HCT116 (cell line): ENCODE data around the gene RASL12. TPM values are rescaled to one million over a fixed set of nuclear protein-coding genes. Genes with fewer than 3 reads are reported as not detected.
"Not testable (repeated sequence)": the region's sequence is repeated elsewhere in the genome, so short reads cannot be mapped to it uniquely, and the experiment has no call there.

Experiments
- ATAC-seq: fragments of 200-7000 bp; cut with Tn5 transposase; 2 replicates; pipeline ENCODE4 v1.9.1; 2020; ENCODE audit warnings: mild to moderate bottlenecking, moderate library complexity
- BruUV-seq: library from RNA; stranded (reverse); fragments of 400-500 nt; replicated peaks from 2 replicates; lab custom pipeline; 2021; lab: Mats Ljungman, UMichigan
- CTCF ChIA-PET: fragments of 300-600 bp; sonication (Branson Sonifier 250); formaldehyde crosslinking; loops from one replicate; lab custom pipeline; 2021; ENCODE audit warnings: antibody characterized with exemption; lab: Charles Lee
- POLR2A ChIA-PET: fragments of 300-600, 350-600 bp; sonication (Branson Sonifier 250); formaldehyde crosslinking; loops from one replicate; lab custom pipeline; 2021; ENCODE audit warnings: antibody characterized with exemption; lab: Charles Lee
- RAD21 ChIA-PET, 2 experiments: fragments of 300-600 bp; sonication (Branson Sonifier 250); formaldehyde crosslinking; loops; one replicate each; lab custom pipeline; 2023; ENCODE audit warnings: low total read pairs in 2 of 2; ENCODE audit not compliant: uncharacterized antibody in 2 of 2, unreplicated experiment in 2 of 2, low non-redundant PET in 1 of 2; lab: Charles Lee
- DNase-seq: peaks from one replicate; pipeline ENCODE4 v3.0.0-alpha.2; 2010; ENCODE audit warnings: low read depth, low spot score
- H2AFZ ChIP-seq: fragments of 200-600 bp; shearing (Covaris generic), sonication (generic); 2 replicates; pipeline ENCODE4 v1.6.1; 2017; ENCODE audit warnings: low read depth, mixed run types, mixed read lengths, antibody characterized with exemption, low read length; ENCODE audit not compliant: poor library complexity, severe bottlenecking
- H3K27ac ChIP-seq: 2 replicates; pipeline ENCODE4 v1.5.1; 2012; ENCODE audit warnings: low read depth, low read length
- H3K27me3 ChIP-seq: fragments of 200-600 bp; sonication (generic); 2 replicates; pipeline ENCODE4 v1.6.1; 2016; ENCODE audit warnings: mixed run types, low read length, mixed read lengths; ENCODE audit not compliant: insufficient read depth
- H3K36me3 ChIP-seq, 2 experiments: fragments of 200-500 bp in 1 of 2; fragments of 200-600 bp in 1 of 2; sonication (Bioruptor generic) in 1 of 2; sonication (generic) in 1 of 2; 2 replicates each; pipeline versions ENCODE4 v1.5.1 to v1.6.1; 2014 to 2016; ENCODE audit warnings: low read length in 2 of 2, inconsistent platforms in 1 of 2, mixed read lengths in 1 of 2, mixed run types in 1 of 2; ENCODE audit not compliant: insufficient read depth in 2 of 2, control insufficient read depth in 1 of 2
- H3K4me1 ChIP-seq, 2 experiments: fragments of 200-600 bp in 1 of 2; sonication (generic) in 1 of 2; 2 replicates each; pipeline versions ENCODE4 v1.5.1 to v1.6.1; 2012 to 2017; ENCODE audit warnings: low read length in 2 of 2, inconsistent platforms in 1 of 2, mild to moderate bottlenecking in 1 of 2, mixed read lengths in 1 of 2, mixed run types in 1 of 2, moderate library complexity in 1 of 2; ENCODE audit not compliant: insufficient read depth in 2 of 2, control insufficient read depth in 1 of 2
- H3K4me2 ChIP-seq: fragments of 200-600 bp; sonication (generic); 2 replicates; pipeline ENCODE4 v1.6.1; 2017; ENCODE audit warnings: mixed run types, low read length, mixed read lengths
- H3K4me3 ChIP-seq, 2 experiments: fragments of 200-600 bp in 1 of 2; sonication (generic) in 1 of 2; replicated peaks in 1 of 2; 2 replicates each; pipeline ENCODE4 v1.5.1; 2011 to 2016; ENCODE audit warnings: low read length in 2 of 2, control low read depth in 1 of 2, low read depth in 1 of 2, mild to moderate bottlenecking in 1 of 2, mixed read lengths in 1 of 2, mixed run types in 1 of 2
- H3K79me2 ChIP-seq: fragments of 200-600 bp; sonication (generic); 2 replicates; pipeline ENCODE4 v1.6.1; 2017; ENCODE audit warnings: mild to moderate bottlenecking, mixed run types, low read length, moderate library complexity, mixed read lengths; ENCODE audit not compliant: insufficient read depth
- H3K9ac ChIP-seq: fragments of 200-600 bp; sonication (generic); 2 replicates; pipeline ENCODE4 v1.6.1; 2016; ENCODE audit warnings: low read length, mixed read lengths
- H3K9me2 ChIP-seq: fragments of 200-600 bp; sonication (generic), shearing (Covaris generic); 2 replicates; pipeline ENCODE4 v1.6.1; 2017; ENCODE audit warnings: mixed run types, mild to moderate bottlenecking, moderate library complexity; ENCODE audit not compliant: insufficient read depth
- H3K9me3 ChIP-seq, 2 experiments: fragments of 200-500 bp in 1 of 2; fragments of 200-600 bp in 1 of 2; sonication (Bioruptor generic) in 1 of 2; sonication (generic) in 1 of 2; 2 replicates each; pipeline ENCODE4 v1.6.1; 2014 to 2017; ENCODE audit warnings: low read length in 2 of 2, mixed read lengths in 2 of 2, inconsistent platforms in 1 of 2, low read depth in 1 of 2, mild to moderate bottlenecking in 1 of 2, mixed run types in 1 of 2, moderate library complexity in 1 of 2; ENCODE audit not compliant: control insufficient read depth in 1 of 2, insufficient read depth in 1 of 2
- H4K20me1 ChIP-seq: fragments of 200-600 bp; sonication (generic), shearing (Covaris generic); 2 replicates; pipeline ENCODE4 v1.6.1; 2017; ENCODE audit warnings: mixed run types, mild to moderate bottlenecking, moderate library complexity; ENCODE audit not compliant: insufficient read depth
- SP1 ChIP-seq: IDR thresholded peaks from 2 replicates; pipeline ENCODE4 v1.6.1; 2012; ENCODE audit warnings: low read depth
- intact Hi-C: fragments of 100-400 bp; cut with micrococcal nuclease; formaldehyde crosslinking; loops from 2 replicates; pipeline ENCODE4 v1.10.0; 2022
- total RNA-seq: library from RNA; stranded (reverse); gene quantifications from one replicate; pipeline ENCODE4 v1.2.1, GENCODE V29; 2021; ENCODE audit not compliant: unreplicated experiment
- TF ChIP-seq, protein P1 (sequence below), 3 experiments: fragments of 200-600 bp in 1 of 3; sonication (generic) in 1 of 3; IDR thresholded peaks in 2 of 3; conservative IDR thresholded peaks in 1 of 3; 2 replicates each; pipeline ENCODE4 v1.5.1; 2012 to 2017; ENCODE audit warnings: low read depth in 2 of 3, low read length in 2 of 3, antibody characterized with exemption in 1 of 3, borderline replicate concordance in 1 of 3, control low read depth in 1 of 3, mild to moderate bottlenecking in 1 of 3, mixed read lengths in 1 of 3, mixed run types in 1 of 3, moderate library complexity in 1 of 3; ENCODE audit not compliant: insufficient read depth in 1 of 3

The RASL12 gene
- total RNA-seq, 1 experiment from 2014 or later = 0.25 TPM

DNA sequence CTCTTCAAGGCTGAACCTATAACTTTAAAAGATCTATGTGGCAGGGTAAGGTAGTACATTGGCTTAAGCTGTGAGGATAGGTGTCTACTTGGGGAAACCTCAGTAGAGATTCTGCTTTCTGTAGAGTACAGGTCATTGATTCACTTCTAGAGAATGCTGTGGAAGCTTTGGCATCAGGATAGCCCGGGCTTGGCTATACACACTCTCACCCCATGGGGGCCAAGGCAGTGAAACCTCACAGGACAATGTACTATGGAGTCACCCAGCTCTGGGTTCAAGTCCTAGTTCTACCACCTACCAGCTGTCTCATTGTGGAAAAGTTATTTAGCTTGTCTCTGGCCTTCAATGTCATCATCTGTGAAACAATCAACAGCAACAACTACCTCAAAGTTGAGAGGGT lies 47.4 kb downstream of the RASL12 start:
- Histone ChIP-seq H3K4me1 (no peaks in the 10 kb centered on the region), H3K36me3 (peaks cover 36 to 41% of the 10 kb centered on the region in 2 experiments)
- ATAC-seq = peak; percentile 91
- TF ChIP-seq, protein P1, sequence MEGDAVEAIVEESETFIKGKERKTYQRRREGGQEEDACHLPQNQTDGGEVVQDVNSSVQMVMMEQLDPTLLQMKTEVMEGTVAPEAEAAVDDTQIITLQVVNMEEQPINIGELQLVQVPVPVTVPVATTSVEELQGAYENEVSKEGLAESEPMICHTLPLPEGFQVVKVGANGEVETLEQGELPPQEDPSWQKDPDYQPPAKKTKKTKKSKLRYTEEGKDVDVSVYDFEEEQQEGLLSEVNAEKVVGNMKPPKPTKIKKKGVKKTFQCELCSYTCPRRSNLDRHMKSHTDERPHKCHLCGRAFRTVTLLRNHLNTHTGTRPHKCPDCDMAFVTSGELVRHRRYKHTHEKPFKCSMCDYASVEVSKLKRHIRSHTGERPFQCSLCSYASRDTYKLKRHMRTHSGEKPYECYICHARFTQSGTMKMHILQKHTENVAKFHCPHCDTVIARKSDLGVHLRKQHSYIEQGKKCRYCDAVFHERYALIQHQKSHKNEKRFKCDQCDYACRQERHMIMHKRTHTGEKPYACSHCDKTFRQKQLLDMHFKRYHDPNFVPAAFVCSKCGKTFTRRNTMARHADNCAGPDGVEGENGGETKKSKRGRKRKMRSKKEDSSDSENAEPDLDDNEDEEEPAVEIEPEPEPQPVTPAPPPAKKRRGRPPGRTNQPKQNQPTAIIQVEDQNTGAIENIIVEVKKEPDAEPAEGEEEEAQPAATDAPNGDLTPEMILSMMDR (IDR thresholded peaks at IDR 0.05 in 2 of 3, conservative IDR thresholded peaks at IDR 0.05 in 1 of 3; ENCODE audit: borderline replicate concordance in 1 of 3, insufficient read depth in 1 of 3, low read depth in 2 of 3, low read length in 2 of 3) = 0 out of 6 replicates have a peak, but pooled peaks of 2 of the 3 experiments have one; percentile 10 to 14
- no peak for TF ChIP-seq SP1
- TF ChIP-seq, all 23 proteins: peak for 1
- intact Hi-C loops = loop anchor here (10.0 kb wide), 1 partner anchor 286 kb away; no protein-coding TSS in a partner anchor
- Histone ChIP-seq H3K9ac (no peak overlapping the region), H3K9me2 (no peaks in the 10 kb centered on the region), H2AFZ (no peak overlapping the region), H3K27ac (no peak overlapping the region), H3K4me2 (no peak overlapping the region), H3K79me2 (no peaks in the 10 kb centered on the region), H3K4me3 (no peak overlapping the region), H3K27me3 (no peaks in the 10 kb centered on the region), H3K9me3 (no peaks in the 10 kb centered on the region), H4K20me1 (no peaks in the 10 kb centered on the region)
- CTCF ChIA-PET = no interaction called here
- POLR2A ChIA-PET = no interaction called here
- RAD21 ChIA-PET = no interaction called here
- no TSS peak for BruUV-seq
- no peak for DNase-seq

DNA sequence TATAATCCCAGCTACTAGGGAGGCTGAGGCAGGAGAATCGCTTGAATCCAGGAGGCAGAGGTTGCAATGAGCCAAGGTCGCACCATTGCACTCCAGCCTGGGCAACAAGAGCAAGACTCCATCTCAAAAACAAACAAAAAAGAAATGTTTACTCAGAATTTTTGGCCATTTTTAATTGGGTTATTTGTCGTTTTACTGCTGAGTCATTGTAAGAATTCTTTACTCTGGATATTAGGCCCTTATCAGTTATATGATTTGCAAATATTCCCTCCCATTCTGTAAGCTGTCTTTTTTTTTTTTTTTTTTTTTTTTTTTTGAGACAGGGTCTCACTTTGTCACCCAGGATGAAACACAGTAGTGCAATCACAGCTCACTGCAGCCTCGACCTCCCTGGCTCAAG lies 56.6 kb downstream of the RASL12 start:
- RAD21 ChIA-PET = interaction anchor here in 1 of 2 experiments (0.7 kb wide), 1 partner anchor 98 kb away, joined by 4 read pairs; no protein-coding TSS in a partner anchor
- intact Hi-C loops, H3K9ac ChIP-seq, H3K27me3 ChIP-seq, H3K4me3 ChIP-seq, H3K4me2 ChIP-seq, ATAC-seq, H3K27ac ChIP-seq, CTCF ChIA-PET, H3K79me2 ChIP-seq, BruUV-seq, H4K20me1 ChIP-seq, H3K9me2 ChIP-seq, DNase-seq, H3K4me1 ChIP-seq, H2AFZ ChIP-seq: not testable (repeated sequence)
- peaks cover 22 to 28% of the 10 kb centered on the region in 2 experiments for H3K36me3 ChIP-seq
- POLR2A ChIA-PET = interaction anchor here (0.7 kb wide), 1 partner anchor 539 kb away, joined by 3 read pairs; no protein-coding TSS in a partner anchor
- H3K9me3 ChIP-seq = peaks cover 6 to 10% of the 10 kb centered on the region in 2 experiments; a peak in 2 of 4 replicates
